OCI-LY7 (cell line): Measurements from ENCODE around the gene FANCC. TPM values are rescaled to one million over a fixed set of nuclear protein-coding genes. Genes with fewer than 3 reads are reported as not detected.

Experiments
- BruUV-seq: library from RNA; stranded (reverse); fragments of 400-500 nt; replicated peaks from 2 replicates; lab custom pipeline; 2021; lab: Mats Ljungman, UMichigan
- CTCF ChIA-PET: fragments of 300-600 bp; sonication (Branson Sonifier 250); formaldehyde crosslinking; loops from one replicate; lab custom pipeline; 2022; ENCODE audit warnings: antibody characterized with exemption; ENCODE audit not compliant: unreplicated experiment; lab: Charles Lee
- POLR2A ChIA-PET: fragments of 300-600 bp; sonication (Branson Sonifier 250); formaldehyde crosslinking; loops from one replicate; lab custom pipeline; 2022; ENCODE audit warnings: antibody characterized with exemption; lab: Charles Lee
- DNase-seq: peaks from one replicate; pipeline ENCODE4 v3.0.0-alpha.2; 2015; ENCODE audit warnings: low spot score
- H2AFZ ChIP-seq: fragments of 200-600 bp; sonication (generic), shearing (Covaris generic); 2 replicates; pipeline ENCODE4 v1.6.1; 2014; ENCODE audit warnings: mild to moderate bottlenecking, antibody characterized with exemption, low read length, moderate library complexity
- H3K27ac ChIP-seq: fragments of 200-600 bp; sonication (generic); 2 replicates; pipeline ENCODE4 v1.5.1; 2014; ENCODE audit warnings: mixed run types, low read depth, mild to moderate bottlenecking, moderate library complexity, low read length, inconsistent platforms; ENCODE audit not compliant: poor library complexity, severe bottlenecking
- H3K36me3 ChIP-seq: fragments of 200-600 bp; sonication (generic); 2 replicates; pipeline ENCODE4 v1.6.1; 2014; ENCODE audit warnings: mild to moderate bottlenecking, antibody characterized with exemption, low read length, moderate library complexity, mixed read lengths; ENCODE audit not compliant: insufficient read depth
- H3K4me1 ChIP-seq: fragments of 200-600 bp; sonication (generic); 2 replicates; pipeline ENCODE4 v1.5.1; 2014; ENCODE audit warnings: mild to moderate bottlenecking, low read length; ENCODE audit not compliant: insufficient read depth, poor library complexity, severe bottlenecking
- H3K4me2 ChIP-seq: fragments of 200-600 bp; sonication (generic); 2 replicates; pipeline ENCODE4 v1.6.1; 2014; ENCODE audit warnings: mild to moderate bottlenecking, low read length
- H3K4me3 ChIP-seq: fragments of 200-600 bp; sonication (generic); 2 replicates; pipeline ENCODE4 v1.5.1; 2014; ENCODE audit warnings: mild to moderate bottlenecking, low read depth, low read length; ENCODE audit not compliant: poor library complexity, severe bottlenecking
- H3K79me2 ChIP-seq: fragments of 200-600 bp; sonication (generic); 2 replicates; pipeline ENCODE4 v1.6.1; 2016; ENCODE audit warnings: low read depth, mild to moderate bottlenecking, low read length, moderate library complexity, mixed read lengths; ENCODE audit not compliant: insufficient read depth
- H3K9me2 ChIP-seq: fragments of 200-600 bp; sonication (generic); 2 replicates; pipeline ENCODE4 v1.6.1; 2016; ENCODE audit warnings: mild to moderate bottlenecking, low read length, mixed read lengths; ENCODE audit not compliant: insufficient read depth
- H3K9me3 ChIP-seq: fragments of 200-600 bp; sonication (generic); 2 replicates; pipeline ENCODE4 v1.6.1; 2014; ENCODE audit warnings: mild to moderate bottlenecking, mixed run types, low read length, mixed read lengths
- H4K20me1 ChIP-seq: fragments of 200-600 bp; sonication (generic); 2 replicates; pipeline ENCODE4 v1.6.1; 2014; ENCODE audit warnings: mild to moderate bottlenecking, antibody characterized with exemption, low read length, moderate library complexity, mixed read lengths; ENCODE audit not compliant: insufficient read depth
- EZH2phosphoT487 ChIP-seq: fragments of 200-600 bp; sonication (generic); IDR thresholded peaks from 2 replicates; pipeline ENCODE4 v1.6.1; 2018; ENCODE audit warnings: low read depth, borderline replicate concordance, mild to moderate bottlenecking, mixed run types, antibody characterized with exemption, low read length, moderate library complexity, mixed read lengths
- intact Hi-C: fragments of 100-400 bp; cut with micrococcal nuclease; formaldehyde crosslinking; loops from one replicate; pipeline ENCODE4 v1.10.0; 2022; ENCODE audit not compliant: unreplicated experiment
- total RNA-seq, 2 experiments: library from RNA; depleted of rRNA in 1 of 2; stranded (reverse); fragments of >200 nt in 1 of 2; shearing (Covaris generic) in 1 of 2; gene quantifications; 2 replicates each; pipeline ENCODE4 v1.2.3, GENCODE V29; 2014 to 2022
- TF ChIP-seq, protein P1 (sequence below): fragments of 200-600 bp; sonication (generic); conservative IDR thresholded peaks from 2 replicates; pipeline ENCODE4 v1.5.1; 2014; ENCODE audit warnings: mild to moderate bottlenecking, antibody characterized with exemption, low read length, moderate library complexity, mixed read lengths

Gene FANCC
- total RNA-seq, 2 experiments from 2014 or later: 13.9 to 28.7 TPM

GRCh38 chr9:95316794-95317118 lies 753 bp downstream of the FANCC start:
- peaks cover 29% of the 10 kb centered on the region; the same call in 1 of the 2 replicates for H3K79me2 ChIP-seq
- no TSS peak for BruUV-seq
- peak overlapping the region; percentile 81 for H2AFZ ChIP-seq
- intact Hi-C loops: loop anchor here (1.0 to 5.0 kb wide), 4 partner anchors 52 to 558 kb away; partner anchors contain the start of gene ERCC6L2
- no peaks in the 10 kb centered on the region for H3K9me3 ChIP-seq
- POLR2A ChIA-PET: interaction anchor here (1.3 kb wide), 5 partner anchors 8 to 190 kb away, joined by 3 to 6 read pairs (median 4); no protein-coding TSS in a partner anchor
- peak overlapping the region; percentile 84 for H3K27ac ChIP-seq
- peak overlapping the region; percentile 80 for H3K4me2 ChIP-seq
- H3K4me1 ChIP-seq: peaks cover 14% of the 10 kb centered on the region
- H4K20me1 ChIP-seq: no peaks in the 10 kb centered on the region; the same call in 1 of the 2 replicates
- peak overlapping the region; percentile 79 for H3K4me3 ChIP-seq
- CTCF ChIA-PET: no interaction called here
- no peak for TF ChIP-seq EZH2phosphoT487
- TF ChIP-seq, protein P1, sequence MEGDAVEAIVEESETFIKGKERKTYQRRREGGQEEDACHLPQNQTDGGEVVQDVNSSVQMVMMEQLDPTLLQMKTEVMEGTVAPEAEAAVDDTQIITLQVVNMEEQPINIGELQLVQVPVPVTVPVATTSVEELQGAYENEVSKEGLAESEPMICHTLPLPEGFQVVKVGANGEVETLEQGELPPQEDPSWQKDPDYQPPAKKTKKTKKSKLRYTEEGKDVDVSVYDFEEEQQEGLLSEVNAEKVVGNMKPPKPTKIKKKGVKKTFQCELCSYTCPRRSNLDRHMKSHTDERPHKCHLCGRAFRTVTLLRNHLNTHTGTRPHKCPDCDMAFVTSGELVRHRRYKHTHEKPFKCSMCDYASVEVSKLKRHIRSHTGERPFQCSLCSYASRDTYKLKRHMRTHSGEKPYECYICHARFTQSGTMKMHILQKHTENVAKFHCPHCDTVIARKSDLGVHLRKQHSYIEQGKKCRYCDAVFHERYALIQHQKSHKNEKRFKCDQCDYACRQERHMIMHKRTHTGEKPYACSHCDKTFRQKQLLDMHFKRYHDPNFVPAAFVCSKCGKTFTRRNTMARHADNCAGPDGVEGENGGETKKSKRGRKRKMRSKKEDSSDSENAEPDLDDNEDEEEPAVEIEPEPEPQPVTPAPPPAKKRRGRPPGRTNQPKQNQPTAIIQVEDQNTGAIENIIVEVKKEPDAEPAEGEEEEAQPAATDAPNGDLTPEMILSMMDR: no peak; the same call in 1 of the 2 replicates
- H3K36me3 ChIP-seq: no peaks in the 10 kb centered on the region
- peak; percentile 76 for DNase-seq
- H3K9me2 ChIP-seq: no peaks in the 10 kb centered on the region

GRCh38 chr9:95316274-95316673 lies 1.2 kb downstream of the FANCC start:
- Histone ChIP-seq H3K27ac (peak overlapping the region; percentile 84), H3K4me3 (peak overlapping the region; percentile 79), H3K9me3 (no peaks in the 10 kb centered on the region), H3K4me1 (peaks cover 14% of the 10 kb centered on the region), H4K20me1 (no peaks in the 10 kb centered on the region; the same call in 1 of the 2 replicates), H3K9me2 (no peaks in the 10 kb centered on the region), H3K36me3 (no peaks in the 10 kb centered on the region), H2AFZ (peak overlapping the region; percentile 81; the same call in 1 of the 2 replicates), H3K79me2 (peaks cover 33% of the 10 kb centered on the region; the same call in 1 of the 2 replicates), H3K4me2 (peak overlapping the region; percentile 80)
- intact Hi-C loops: loop anchor here (2.0 to 5.0 kb wide), 3 partner anchors 51 to 559 kb away; partner anchors contain the start of gene ERCC6L2
- ChIA-PET POLR2A (interaction anchor here (0.7 to 1.3 kb wide), 5 partner anchors 51 to 2000 kb away, joined by 3 to 6 read pairs (median 3); no protein-coding TSS in a partner anchor), CTCF (no interaction called here)
- BruUV-seq: TSS peak; percentile 62
- TF ChIP-seq EZH2phosphoT487: no peak
- TF ChIP-seq, protein P1: no peak
- DNase-seq: peak; percentile 20
